ENCODE results near the gene OR10W1.

The OR10W1 gene, protein sequence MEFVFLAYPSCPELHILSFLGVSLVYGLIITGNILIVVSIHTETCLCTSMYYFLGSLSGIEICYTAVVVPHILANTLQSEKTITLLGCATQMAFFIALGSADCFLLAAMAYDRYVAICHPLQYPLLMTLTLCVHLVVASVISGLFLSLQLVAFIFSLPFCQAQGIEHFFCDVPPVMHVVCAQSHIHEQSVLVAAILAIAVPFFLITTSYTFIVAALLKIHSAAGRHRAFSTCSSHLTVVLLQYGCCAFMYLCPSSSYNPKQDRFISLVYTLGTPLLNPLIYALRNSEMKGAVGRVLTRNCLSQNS

GRCh38 chr11:58268142-58268541 lies at the start of gene OR10W1:
TSS of gene OR10W1 (minus strand) at chr11:58268260. CDS start at chr11:58267858, 402 bp downstream.
- no peak for DNase-seq

GRCh38 chr11:58316142-58316541 lies 48.1 kb upstream of the OR10W1 start:
- DNase-seq, result peak; percentile 68

GRCh38 chr11:58301576-58301975 lies 33.5 kb upstream of the OR10W1 start:
- DNase-seq, result peak; percentile 77

- no peak for DNase-seq
Observed at GRCh38 chr11:58292017-58292416, 24.0 kb upstream of the OR10W1 start.

- no peak for DNase-seq
Observed at GRCh38 chr11:58289266-58289665, 21.2 kb upstream of the OR10W1 start.

GRCh38 chr11:58286249-58286648 lies 18.2 kb upstream of the OR10W1 start:
- DNase-seq, result peak; percentile 31

DNA sequence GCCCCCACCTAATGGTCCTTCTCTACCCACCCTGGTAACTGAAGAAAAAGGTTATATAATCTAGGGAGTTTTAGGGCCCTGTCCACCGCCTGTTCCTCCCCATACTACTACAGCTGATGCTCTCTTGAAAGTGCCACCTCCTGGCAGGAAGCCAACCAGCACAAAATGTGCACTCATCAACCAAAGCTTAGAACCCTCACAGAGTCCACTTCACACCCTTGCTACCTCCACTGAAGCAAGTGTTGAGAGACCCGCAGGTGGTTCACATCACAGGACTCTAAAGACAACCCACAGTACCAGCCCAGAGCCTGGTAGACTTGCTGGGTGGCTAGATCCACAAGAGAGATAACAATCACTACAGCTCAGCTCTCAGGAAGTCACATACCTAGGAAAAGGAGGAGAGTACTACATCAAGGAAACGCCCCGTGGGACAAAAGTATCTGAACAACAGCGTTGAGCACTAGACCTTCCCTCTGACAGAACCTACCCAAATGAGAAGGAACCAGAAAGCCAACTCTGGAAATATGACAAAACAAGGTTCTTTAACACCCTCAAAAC lies 17.5 kb upstream of the OR10W1 start:
- DNase-seq, result no peak

DNA sequence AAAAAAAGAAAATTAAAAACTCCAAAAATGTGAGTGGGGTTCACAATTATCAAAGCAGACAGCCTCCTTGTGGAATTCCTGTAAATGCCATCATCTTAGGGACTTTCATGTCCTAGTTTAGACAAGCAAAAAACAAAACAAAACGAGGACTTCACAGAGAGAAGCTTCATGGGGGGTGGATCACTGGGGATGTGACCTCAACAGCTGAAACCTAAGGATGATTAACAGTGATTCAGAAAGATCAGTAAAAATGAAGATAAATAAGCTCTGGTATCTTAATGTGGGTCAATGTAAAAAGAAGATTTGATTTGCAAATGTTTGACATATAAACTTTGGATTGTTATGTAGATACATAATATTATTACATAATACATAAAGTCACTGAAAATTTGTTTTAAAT lies 8.1 kb upstream of the OR10W1 start:
- no peak for DNase-seq

- no peak for DNase-seq
Observed at GRCh38 chr11:58275002-58275401, 6.9 kb upstream of the OR10W1 start.

DNA sequence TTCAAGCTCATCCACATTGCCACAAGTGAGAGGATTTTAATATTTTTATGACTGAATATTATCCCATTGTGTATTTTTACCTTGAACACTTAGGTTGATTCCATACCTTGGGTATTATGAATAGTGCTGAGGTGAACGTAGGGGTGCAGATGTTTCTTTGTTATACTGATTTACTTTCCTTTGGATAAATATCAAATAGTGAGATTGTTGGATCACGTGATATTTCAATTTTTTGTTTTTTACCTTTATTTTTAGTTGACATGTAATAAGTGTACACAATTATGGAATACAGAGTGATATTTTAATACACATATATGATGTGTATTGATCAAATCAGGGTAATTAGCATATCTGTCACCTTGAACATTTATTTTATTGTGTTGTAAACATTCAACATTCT lies 8.1 kb downstream of the OR10W1 start:
- DNase-seq, result no peak

DNA sequence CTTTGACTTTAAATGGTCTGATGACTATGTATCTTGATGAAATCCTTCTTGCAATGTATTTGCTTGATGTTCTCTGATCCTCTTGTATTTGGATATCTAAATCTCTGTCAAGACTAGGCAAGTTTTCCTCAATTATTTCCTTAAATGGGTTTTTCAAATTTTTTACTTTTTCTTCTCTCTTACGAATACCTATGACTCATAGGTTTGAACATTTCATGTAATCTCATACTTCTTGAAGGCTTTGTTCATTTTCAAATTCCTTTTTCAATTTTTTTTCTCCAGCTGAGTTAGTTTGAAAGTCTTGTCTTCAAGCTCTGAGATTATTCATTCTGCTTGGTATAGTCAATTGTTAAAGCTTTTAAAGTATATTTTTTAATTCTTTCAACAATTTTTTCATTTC lies 13.1 kb downstream of the OR10W1 start:
- DNase-seq, result peak; percentile 7

DNA sequence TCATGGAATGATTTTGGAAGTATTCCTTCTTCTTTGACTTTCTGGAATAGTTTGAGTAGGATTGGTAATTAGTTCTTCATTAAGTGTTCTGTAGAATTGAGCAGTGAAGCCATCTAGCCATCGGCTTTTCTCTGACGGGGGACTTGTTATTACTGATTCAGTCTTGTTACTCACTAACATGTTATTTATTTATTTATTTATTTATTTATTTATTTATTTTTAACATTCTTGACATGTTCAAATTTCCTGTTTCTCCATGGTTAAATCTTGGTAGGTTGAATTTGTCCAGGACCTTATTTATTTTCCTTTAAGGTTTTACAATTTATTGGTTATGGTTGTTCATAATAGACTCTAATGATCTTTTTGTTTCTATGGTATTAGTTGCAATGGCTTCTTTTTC lies 24.1 kb downstream of the OR10W1 start:
- DNase-seq, result no peak

DNA sequence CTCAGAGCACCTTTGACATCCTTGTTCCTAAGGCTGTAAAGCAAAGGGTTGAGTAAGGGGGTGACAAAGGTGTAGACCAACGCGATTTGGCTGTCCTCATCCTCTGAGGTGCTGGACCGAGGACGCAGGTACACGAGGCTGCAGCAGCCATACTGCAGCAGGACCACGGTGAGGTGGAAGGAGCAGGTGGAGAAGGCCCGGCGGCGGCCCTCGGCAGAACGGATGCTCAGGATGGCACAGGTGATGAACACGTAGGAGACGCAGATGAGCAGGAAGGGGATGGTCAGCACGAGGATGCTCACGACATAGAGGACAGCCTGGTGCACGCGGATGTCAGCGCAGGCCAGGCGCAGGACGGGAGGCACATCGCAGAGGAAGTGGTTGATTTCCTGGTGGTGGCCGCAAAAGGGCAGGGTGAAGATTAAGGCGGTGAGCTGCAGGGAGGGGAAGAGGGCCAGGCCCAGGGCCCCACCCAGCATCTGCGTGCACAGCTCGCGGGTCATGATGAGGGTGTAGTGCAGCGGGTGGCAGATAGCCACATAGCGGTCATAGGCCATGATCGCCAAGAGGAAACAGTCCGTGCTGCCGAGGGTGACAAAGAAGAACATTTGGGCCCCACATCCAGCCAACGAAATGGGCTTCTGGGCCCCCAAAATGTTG lies 40.0 kb downstream of the OR10W1 start:
- no peak for DNase-seq

DNA sequence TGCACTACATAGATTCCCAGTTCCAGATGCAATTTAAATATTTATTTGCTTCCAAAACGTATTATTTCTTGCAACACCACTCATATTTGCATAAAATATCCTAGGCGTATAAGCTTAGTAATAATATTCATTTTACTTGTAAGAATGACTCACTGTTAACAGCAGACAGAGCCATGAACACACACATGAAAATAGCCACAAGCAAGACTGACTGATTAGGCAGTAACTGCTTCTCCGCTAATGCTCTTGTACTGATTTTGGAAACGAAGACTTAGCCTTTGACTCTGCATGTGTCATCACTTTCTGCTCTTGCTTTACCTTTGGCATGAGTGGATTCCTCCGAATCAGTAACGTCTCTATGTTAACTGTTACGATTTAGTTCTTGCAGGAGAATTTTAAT lies 45.3 kb downstream of the OR10W1 start:
- peak; percentile 5 for DNase-seq

All from NCI-H226 (cell line).